Hair follicular keratinocyte (primary cell): Measurements from ENCODE around the gene ADAMTS8. TPM values are rescaled to one million over a fixed set of nuclear protein-coding genes. Genes with fewer than 3 reads are reported as not detected.

Experiments
- total RNA-seq: library from RNA; depleted of rRNA; stranded (reverse); fragments of >200 nt; gene quantifications from 2 replicates; pipeline ENCODE4 v1.2.3, GENCODE V29; 2015

The ADAMTS8 gene, protein sequence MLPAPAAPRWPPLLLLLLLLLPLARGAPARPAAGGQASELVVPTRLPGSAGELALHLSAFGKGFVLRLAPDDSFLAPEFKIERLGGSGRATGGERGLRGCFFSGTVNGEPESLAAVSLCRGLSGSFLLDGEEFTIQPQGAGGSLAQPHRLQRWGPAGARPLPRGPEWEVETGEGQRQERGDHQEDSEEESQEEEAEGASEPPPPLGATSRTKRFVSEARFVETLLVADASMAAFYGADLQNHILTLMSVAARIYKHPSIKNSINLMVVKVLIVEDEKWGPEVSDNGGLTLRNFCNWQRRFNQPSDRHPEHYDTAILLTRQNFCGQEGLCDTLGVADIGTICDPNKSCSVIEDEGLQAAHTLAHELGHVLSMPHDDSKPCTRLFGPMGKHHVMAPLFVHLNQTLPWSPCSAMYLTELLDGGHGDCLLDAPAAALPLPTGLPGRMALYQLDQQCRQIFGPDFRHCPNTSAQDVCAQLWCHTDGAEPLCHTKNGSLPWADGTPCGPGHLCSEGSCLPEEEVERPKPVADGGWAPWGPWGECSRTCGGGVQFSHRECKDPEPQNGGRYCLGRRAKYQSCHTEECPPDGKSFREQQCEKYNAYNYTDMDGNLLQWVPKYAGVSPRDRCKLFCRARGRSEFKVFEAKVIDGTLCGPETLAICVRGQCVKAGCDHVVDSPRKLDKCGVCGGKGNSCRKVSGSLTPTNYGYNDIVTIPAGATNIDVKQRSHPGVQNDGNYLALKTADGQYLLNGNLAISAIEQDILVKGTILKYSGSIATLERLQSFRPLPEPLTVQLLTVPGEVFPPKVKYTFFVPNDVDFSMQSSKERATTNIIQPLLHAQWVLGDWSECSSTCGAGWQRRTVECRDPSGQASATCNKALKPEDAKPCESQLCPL
- total RNA-seq, result not detected in 2 replicates

DNA sequence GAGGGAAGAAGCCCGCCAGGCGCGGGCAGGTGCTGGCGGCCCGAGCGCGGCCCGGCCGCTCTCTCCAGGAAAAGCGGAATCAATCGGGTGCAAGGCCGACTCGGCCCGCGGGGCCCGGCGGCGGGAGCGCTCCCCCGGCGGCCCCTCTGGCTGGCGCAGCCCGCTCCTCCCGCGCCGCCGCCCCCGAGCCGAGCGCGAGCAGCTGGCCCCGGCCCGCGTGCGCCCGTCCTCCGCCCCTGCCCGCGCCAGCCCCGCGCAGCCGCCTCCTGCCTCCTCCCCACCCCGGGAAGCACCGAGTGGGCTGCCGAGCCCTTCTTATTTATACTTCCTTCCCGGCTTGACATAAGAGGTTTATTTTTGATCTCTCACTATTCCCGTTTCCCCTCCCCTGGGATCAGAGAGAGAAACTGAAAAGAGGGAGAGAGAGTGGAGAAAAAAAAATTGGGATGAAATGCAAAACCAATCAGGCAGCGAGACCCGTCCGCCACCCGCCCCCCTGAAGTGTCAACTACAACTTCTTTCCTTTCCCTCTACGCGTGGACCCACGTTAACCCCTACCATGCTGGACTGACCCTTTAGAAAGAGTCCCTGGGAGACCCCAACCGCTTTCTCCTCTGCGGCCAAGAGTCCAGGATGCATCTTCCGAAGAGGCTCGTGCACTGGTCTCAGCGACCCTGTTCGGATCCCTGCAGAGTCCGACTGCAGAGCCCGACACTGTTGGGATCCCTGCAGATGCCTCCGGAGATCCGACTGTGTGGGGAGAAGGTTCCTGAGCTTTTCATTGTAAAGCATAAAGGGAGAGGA, at the start of gene ADAMTS8:
ADAMTS8 (minus strand) TSS at position 294 of the 804 bp plus-strand sequence. CDS start 323 bp downstream, outside the sequence.

DNA sequence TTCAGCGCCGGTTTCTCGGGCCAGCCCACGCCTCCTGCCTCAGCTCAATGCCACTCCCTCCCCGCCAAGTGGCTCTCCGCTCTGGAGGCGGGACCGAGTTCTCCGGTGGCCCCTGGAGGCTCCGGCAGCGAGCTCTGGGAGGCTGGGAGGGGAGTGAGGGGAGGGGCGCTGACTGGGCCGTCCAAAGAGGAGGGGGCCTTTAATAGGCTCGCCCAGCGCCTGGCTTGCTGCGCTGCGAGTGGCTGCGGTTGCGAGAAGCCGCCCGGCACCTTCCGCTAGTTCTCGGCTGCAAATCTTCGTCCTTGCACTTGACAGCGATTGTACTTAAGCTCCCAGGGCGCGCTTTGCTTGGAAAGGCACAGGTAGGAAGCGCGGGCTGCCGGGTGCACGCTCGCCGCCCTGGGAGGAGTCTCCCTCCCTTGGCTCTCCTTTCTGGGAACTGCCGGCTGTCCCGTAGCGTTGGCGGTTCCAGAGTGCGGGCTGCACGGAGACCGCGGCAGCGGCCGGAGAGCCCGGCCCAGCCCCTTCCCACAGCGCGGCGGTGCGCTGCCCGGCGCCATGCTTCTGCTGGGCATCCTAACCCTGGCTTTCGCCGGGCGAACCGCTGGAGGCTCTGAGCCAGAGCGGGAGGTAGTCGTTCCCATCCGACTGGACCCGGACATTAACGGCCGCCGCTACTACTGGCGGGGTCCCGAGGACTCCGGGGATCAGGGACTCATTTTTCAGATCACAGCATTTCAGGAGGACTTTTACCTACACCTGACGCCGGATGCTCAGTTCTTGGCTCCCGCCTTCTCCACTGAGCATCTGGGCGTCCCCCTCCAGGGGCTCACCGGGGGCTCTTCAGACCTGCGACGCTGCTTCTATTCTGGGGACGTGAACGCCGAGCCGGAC, 20.3 kb upstream of the ADAMTS8 start, which contains the start of gene ADAMTS15:
ADAMTS15 (plus strand) TSS at position 230 of the 894 bp plus-strand sequence; CDS start at position 559, 329 bp downstream.

Other genes starting within 250 kb of the ADAMTS8 start
- 13.0 and 16.8 TPM in 2 replicates for gene ZBTB44, start 113.7 kb downstream of the ADAMTS8 start, total RNA-seq
- 0.86 and 3.0 TPM in 2 replicates for gene ADAMTS15, start 20.0 kb upstream of the ADAMTS8 start, total RNA-seq